Activated T-helper 1 cell treated with anti-CD3 and anti-CD28 coated beads, Interleukin-12 subunit alpha, Interleukin-12 subunit beta, Interleukin-2, Interleukin-4 antibody, amounts not matched to agents 30 ng/mL and 10 ng/mL and 1 ng/mL, durations not matched to agents 14 hours and 24 hours and 36 hours (primary cell): ENCODE measurements around the gene MRM3. TPM values are rescaled to one million over a fixed set of nuclear protein-coding genes. Genes with fewer than 3 reads are reported as not detected.

Experiments used
- total RNA-seq: library from RNA; stranded (reverse); gene quantifications from 2 replicates; pipeline ENCODE4 v1.2.3, GENCODE V29; 2022

Gene MRM3
- total RNA-seq, 1 donor from 2014 or later, result 32.0 TPM

Other genes starting within 250 kb of the MRM3 start
- gene VPS53, start 67.5 kb upstream of the MRM3 start, total RNA-seq, result 81.7 and 81.8 TPM in 2 replicates
- gene TLCD3A, start 49.8 kb upstream of the MRM3 start, total RNA-seq, result 36.3 and 36.8 TPM in 2 replicates
- 64.6 and 68.6 TPM in 2 replicates for gene GEMIN4, start 30.1 kb upstream of the MRM3 start, total RNA-seq
- gene GLOD4, start 73 bp upstream of the MRM3 start, total RNA-seq, result 97.0 and 97.6 TPM in 2 replicates
- gene NXN, start 197.4 kb downstream of the MRM3 start, total RNA-seq, result 0.24 and 0.31 TPM in 2 replicates
- 14.6 and 17.3 TPM in 2 replicates for gene TIMM22, start 214.8 kb downstream of the MRM3 start, total RNA-seq